Spleen (tissue), 7 donors: ENCODE measurements around the gene SOS1.

Experiments used
- POLR2AphosphoS5 ChIP-seq, 3 donors: sonication (generic); formaldehyde crosslinking; IDR thresholded peaks; one replicate each; pipeline ENCODE4 v1.5.1; 2017; ENCODE audit warnings: antibody characterized with exemption in 3 of 3
- TF ChIP-seq, protein P1 (sequence below), 11 experiments: fragments of 200-600 bp in 7 of 11; fragments of 450-650 bp in 4 of 11; sonication (generic) in 4 of 11; IDR thresholded peaks in 8 of 11; conservative IDR thresholded peaks in 3 of 11; 1 replicate in 7 of 11; 2 replicates in 4 of 11; pipeline versions ENCODE4 v1.4.0 to v1.8.0; 2016 to 2021; ENCODE audit warnings: antibody characterized with exemption in 11 of 11, inconsistent platforms in 4 of 11, mild to moderate bottlenecking in 1 of 11
- donor health status: DM: no; HTN: no; CAD: no; lungs with moderate emphysema.
- donor health status: DM: no; HTN: no; CAD: no.
- donor health status: DM: no; HTN: no; CAD: no.

DNA sequence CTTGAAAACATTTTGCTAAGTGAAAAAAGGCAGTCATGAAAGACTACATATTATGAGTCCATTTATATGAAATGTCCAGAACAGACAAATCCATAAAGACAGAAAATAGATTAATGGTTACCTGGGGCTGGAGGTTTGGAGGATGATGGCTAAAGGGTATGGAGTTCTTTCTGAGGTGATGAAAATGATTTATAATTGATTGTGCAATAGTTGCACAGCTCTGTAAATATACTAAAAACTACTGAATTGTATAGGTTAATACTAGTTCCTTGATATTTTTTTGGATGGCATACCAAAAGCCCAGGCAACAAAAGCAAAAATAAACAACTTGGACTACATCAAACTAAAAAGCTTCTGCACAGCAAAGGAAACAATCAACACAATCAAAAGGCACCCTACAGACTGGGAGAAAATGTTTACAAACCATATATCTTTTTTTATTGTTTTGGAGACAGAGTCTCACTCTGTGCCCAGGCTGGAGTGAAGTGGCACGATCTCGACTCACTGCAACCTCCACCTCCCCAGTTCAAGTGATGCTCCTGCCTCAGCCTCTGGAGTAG is 21.5 kb downstream of the SOS1 start:
- TF ChIP-seq, protein P1, sequence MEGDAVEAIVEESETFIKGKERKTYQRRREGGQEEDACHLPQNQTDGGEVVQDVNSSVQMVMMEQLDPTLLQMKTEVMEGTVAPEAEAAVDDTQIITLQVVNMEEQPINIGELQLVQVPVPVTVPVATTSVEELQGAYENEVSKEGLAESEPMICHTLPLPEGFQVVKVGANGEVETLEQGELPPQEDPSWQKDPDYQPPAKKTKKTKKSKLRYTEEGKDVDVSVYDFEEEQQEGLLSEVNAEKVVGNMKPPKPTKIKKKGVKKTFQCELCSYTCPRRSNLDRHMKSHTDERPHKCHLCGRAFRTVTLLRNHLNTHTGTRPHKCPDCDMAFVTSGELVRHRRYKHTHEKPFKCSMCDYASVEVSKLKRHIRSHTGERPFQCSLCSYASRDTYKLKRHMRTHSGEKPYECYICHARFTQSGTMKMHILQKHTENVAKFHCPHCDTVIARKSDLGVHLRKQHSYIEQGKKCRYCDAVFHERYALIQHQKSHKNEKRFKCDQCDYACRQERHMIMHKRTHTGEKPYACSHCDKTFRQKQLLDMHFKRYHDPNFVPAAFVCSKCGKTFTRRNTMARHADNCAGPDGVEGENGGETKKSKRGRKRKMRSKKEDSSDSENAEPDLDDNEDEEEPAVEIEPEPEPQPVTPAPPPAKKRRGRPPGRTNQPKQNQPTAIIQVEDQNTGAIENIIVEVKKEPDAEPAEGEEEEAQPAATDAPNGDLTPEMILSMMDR (IDR thresholded peaks at IDR 0.05 in 8 of 11, conservative IDR thresholded peaks at IDR 0.05 in 3 of 11): no peak
- no peak for TF ChIP-seq POLR2AphosphoS5 (IDR thresholded peaks at IDR 0.05)
